ENCODE measurements around the gene DAAM1. TPM values are rescaled to one million over a fixed set of nuclear protein-coding genes. Genes with fewer than 3 reads are reported as not detected.
A peak's percentile ranks its signal among the peaks of the same experiment; 100 is the strongest.

Gene DAAM1
- total RNA-seq, 1 donor from 2014 or later: 16.5 TPM

DNA sequence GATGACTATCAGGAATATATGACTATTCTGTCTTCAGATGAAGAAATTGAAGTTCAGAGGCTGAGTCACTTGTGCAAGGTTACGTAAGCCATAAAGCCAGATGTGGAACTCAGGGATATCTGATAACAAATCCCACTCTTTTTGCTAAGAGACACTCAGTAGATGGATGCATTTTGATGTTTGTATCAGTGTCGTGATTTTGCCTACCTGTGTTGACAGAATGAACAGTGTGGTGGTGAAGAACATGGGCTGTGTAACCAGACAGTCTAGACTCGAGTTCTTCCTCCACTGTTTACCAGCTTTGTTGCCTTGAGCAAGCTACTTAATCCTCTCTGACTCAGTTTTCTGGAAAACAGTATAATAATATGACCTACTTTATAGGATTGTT lies 93.9 kb downstream of the DAAM1 start:
- no peak overlapping the region for H3K4me3 ChIP-seq (ENCODE audit: low read depth, low read length)
- TF ChIP-seq, protein P1, sequence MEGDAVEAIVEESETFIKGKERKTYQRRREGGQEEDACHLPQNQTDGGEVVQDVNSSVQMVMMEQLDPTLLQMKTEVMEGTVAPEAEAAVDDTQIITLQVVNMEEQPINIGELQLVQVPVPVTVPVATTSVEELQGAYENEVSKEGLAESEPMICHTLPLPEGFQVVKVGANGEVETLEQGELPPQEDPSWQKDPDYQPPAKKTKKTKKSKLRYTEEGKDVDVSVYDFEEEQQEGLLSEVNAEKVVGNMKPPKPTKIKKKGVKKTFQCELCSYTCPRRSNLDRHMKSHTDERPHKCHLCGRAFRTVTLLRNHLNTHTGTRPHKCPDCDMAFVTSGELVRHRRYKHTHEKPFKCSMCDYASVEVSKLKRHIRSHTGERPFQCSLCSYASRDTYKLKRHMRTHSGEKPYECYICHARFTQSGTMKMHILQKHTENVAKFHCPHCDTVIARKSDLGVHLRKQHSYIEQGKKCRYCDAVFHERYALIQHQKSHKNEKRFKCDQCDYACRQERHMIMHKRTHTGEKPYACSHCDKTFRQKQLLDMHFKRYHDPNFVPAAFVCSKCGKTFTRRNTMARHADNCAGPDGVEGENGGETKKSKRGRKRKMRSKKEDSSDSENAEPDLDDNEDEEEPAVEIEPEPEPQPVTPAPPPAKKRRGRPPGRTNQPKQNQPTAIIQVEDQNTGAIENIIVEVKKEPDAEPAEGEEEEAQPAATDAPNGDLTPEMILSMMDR (IDR thresholded peaks at IDR 0.05; ENCODE audit: insufficient read depth, low read length, poor library complexity, severe bottlenecking): no peak
- no peaks in the 10 kb centered on the region for H3K27me3 ChIP-seq (ENCODE audit: control insufficient read depth, insufficient read depth, low read length)
- no peak for DNase-seq (ENCODE audit: low read depth)
- H3K36me3 ChIP-seq (ENCODE audit: control insufficient read depth, insufficient read depth, low read length): no peaks in the 10 kb centered on the region

DNA sequence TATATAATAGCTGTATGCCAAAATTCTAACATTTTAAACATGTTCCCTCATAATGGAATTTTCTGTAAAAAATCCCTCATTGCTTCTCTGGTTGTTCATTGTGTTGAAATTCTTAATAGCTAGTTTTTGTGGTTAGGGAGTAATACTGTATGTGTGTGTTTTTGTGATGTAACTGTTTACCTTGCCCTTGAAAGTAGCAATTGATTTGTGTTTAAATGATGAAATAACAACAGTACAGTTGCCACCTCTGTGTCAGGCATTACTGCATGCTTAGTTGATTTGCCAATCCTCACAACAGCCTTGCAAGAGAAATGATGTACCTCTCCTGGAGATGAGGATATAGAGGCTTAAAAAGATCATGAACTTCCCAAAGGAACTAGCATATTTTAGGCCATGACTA lies 94.9 kb downstream of the DAAM1 start:
- no peaks in the 10 kb centered on the region for H3K27me3 ChIP-seq (ENCODE audit: control insufficient read depth, insufficient read depth, low read length)
- TF ChIP-seq, protein P1 (IDR thresholded peaks at IDR 0.05; ENCODE audit: insufficient read depth, low read length, poor library complexity, severe bottlenecking): no peak
- peak; percentile 41 for DNase-seq (ENCODE audit: low read depth)
- no peaks in the 10 kb centered on the region for H3K36me3 ChIP-seq (ENCODE audit: control insufficient read depth, insufficient read depth, low read length)
- no peak overlapping the region for H3K4me3 ChIP-seq (ENCODE audit: low read depth, low read length)

DNA sequence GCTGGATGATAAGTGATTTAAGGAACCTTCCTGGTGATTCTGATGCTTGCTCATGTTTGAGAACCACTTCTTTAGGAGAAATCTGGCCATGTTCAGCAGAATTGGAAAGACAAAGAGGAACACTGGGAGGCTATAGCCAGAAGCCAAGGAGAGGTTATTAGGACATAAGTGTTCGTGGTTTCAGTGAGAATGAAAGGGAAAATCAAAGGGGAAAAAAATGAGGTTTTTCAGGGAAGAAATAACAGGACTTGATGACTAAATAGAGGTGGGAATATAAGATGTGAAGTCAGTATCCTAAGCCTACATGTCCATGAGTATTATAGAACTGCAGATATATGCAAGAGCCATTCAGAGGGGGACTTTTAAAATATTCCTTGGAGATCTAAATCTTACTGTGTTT lies 95.6 kb downstream of the DAAM1 start:
- DNase-seq (ENCODE audit: low read depth): no peak
- TF ChIP-seq, protein P1 (IDR thresholded peaks at IDR 0.05; ENCODE audit: insufficient read depth, low read length, poor library complexity, severe bottlenecking): no peak
- Histone ChIP-seq H3K27me3 (ENCODE audit: control insufficient read depth, insufficient read depth, low read length) (no peaks in the 10 kb centered on the region), H3K36me3 (ENCODE audit: control insufficient read depth, insufficient read depth, low read length) (no peaks in the 10 kb centered on the region), H3K4me3 (ENCODE audit: low read depth, low read length) (no peak overlapping the region)

DNA sequence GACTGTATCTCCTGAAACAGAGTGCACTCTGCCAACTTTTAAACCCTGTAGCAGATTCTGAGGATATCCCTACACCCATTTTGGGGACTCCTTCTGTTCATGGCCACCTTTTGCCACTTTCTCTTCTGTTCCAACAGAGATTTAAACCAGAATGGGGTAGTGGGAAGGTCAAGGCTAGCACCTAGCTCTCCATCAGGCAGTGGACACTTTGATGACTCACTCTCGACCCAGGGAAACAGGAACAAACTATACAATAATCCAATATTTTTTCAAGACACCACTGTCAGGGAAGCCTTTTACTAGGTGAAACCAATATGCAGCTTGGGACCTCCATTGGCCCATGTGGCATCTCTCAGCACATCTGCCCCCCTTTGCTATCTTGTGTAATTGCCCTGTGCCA lies 103.6 kb downstream of the DAAM1 start:
- TF ChIP-seq, protein P1 (IDR thresholded peaks at IDR 0.05; ENCODE audit: insufficient read depth, low read length, poor library complexity, severe bottlenecking): no peak
- Histone ChIP-seq H3K36me3 (ENCODE audit: control insufficient read depth, insufficient read depth, low read length) (no peaks in the 10 kb centered on the region), H3K4me3 (ENCODE audit: low read depth, low read length) (no peak overlapping the region), H3K27me3 (ENCODE audit: control insufficient read depth, insufficient read depth, low read length) (no peaks in the 10 kb centered on the region)
- DNase-seq (ENCODE audit: low read depth): no peak

- DNase-seq (ENCODE audit: low read depth): no peak
- TF ChIP-seq, protein P1 (IDR thresholded peaks at IDR 0.05; ENCODE audit: insufficient read depth, low read length, poor library complexity, severe bottlenecking): no peak
- no peak overlapping the region for H3K4me3 ChIP-seq (ENCODE audit: low read depth, low read length)
Measured at GRCh38 chr14:59292921-59293534, 104.6 kb downstream of the DAAM1 start.

More at GRCh38 chr14:59292921-59293534, 104.6 kb downstream of the DAAM1 start:
- Histone ChIP-seq H3K27me3 (ENCODE audit: control insufficient read depth, insufficient read depth, low read length) (no peaks in the 10 kb centered on the region), H3K36me3 (ENCODE audit: control insufficient read depth, insufficient read depth, low read length) (no peaks in the 10 kb centered on the region)

All from kidney epithelial cell (primary cell).